IMR-90 (cell line): ENCODE data around the gene PIP5K1C. TPM values are rescaled to one million over a fixed set of nuclear protein-coding genes. Genes with fewer than 3 reads are reported as not detected.

Source experiments
- ATAC-seq: fragments of 200-7000 bp; cut with Tn5 transposase; 2 replicates; pipeline ENCODE4 v1.9.1; 2020; ENCODE audit warnings: low read depth, mild to moderate bottlenecking, moderate library complexity
- BruUV-seq: library from RNA; stranded (reverse); fragments of 400-500 nt; replicated peaks from 2 replicates; lab custom pipeline; 2021; lab: Mats Ljungman, UMichigan
- CTCF ChIA-PET: fragments of 300-600 bp; formaldehyde crosslinking; extraction: SDS; loops from one replicate; lab custom pipeline; 2021; ENCODE audit warnings: antibody characterized with exemption; lab: Yijun Ruan, JAX
- POLR2A ChIA-PET: fragments of 300-600 bp; sonication (Branson Sonifier 250); formaldehyde crosslinking; loops from one replicate; lab custom pipeline; 2022; ENCODE audit warnings: antibody characterized with exemption; ENCODE audit not compliant: unreplicated experiment; lab: Charles Lee
- DNase-seq: peaks from one replicate; pipeline ENCODE4 v3.0.0; 2013
- H2AFZ ChIP-seq: replicated peaks from 2 replicates; pipeline ENCODE3; 2013; ENCODE audit warnings: low read length, mild to moderate bottlenecking; ENCODE audit not compliant: poor library complexity
- H2AK5ac ChIP-seq: 2 replicates; pipeline ENCODE4 v1.6.1; 2013; ENCODE audit warnings: low read depth, low read length, inconsistent platforms
- H2AK9ac ChIP-seq: replicated peaks from 2 replicates; pipeline ENCODE3; 2013; ENCODE audit warnings: mild to moderate bottlenecking, low read depth, low read length, moderate library complexity; ENCODE audit not compliant: poor library complexity
- H2BK120ac ChIP-seq: 2 replicates; pipeline ENCODE4 v1.6.1; 2013; ENCODE audit warnings: low read depth, low read length, inconsistent platforms
- H2BK15ac ChIP-seq: 3 replicates; pipeline ENCODE4 v1.6.1; 2013; ENCODE audit warnings: low read depth, low read length, inconsistent platforms
- H2BK20ac ChIP-seq: 2 replicates; pipeline ENCODE4 v1.6.1; 2013; ENCODE audit warnings: low read depth, mild to moderate bottlenecking, inconsistent platforms, low read length, moderate library complexity
- H2BK5ac ChIP-seq: 2 replicates; pipeline ENCODE4 v1.6.1; 2013; ENCODE audit warnings: mild to moderate bottlenecking, low read depth, low read length, inconsistent platforms; ENCODE audit not compliant: poor library complexity, severe bottlenecking
- H3K14ac ChIP-seq: replicated peaks from 2 replicates; pipeline ENCODE4 v1.6.1; 2013; ENCODE audit warnings: low read depth, low read length, inconsistent platforms
- H3K18ac ChIP-seq: 2 replicates; pipeline ENCODE4 v1.6.1; 2013; ENCODE audit warnings: low read depth, low read length, control low read depth
- H3K23ac ChIP-seq: 2 replicates; pipeline ENCODE4 v1.6.1; 2013; ENCODE audit warnings: low read depth, low read length, inconsistent platforms
- H3K27ac ChIP-seq: 2 replicates; pipeline ENCODE4 v1.5.1; 2013; ENCODE audit warnings: mild to moderate bottlenecking, control low read depth, low read length; ENCODE audit not compliant: insufficient read depth
- H3K27me3 ChIP-seq: 2 replicates; pipeline ENCODE4 v1.6.1; 2013; ENCODE audit warnings: low read length; ENCODE audit not compliant: control insufficient read depth, insufficient read depth
- H3K36me3 ChIP-seq: 2 replicates; pipeline ENCODE4 v1.6.1; 2013; ENCODE audit warnings: low read length, mixed read lengths; ENCODE audit not compliant: control insufficient read depth, insufficient read depth
- H3K4ac ChIP-seq: 2 replicates; pipeline ENCODE4 v1.6.1; 2013; ENCODE audit warnings: low read depth, low read length, inconsistent platforms
- H3K4me1 ChIP-seq: 2 replicates; pipeline ENCODE4 v1.6.1; 2013; ENCODE audit warnings: low read length, mixed read lengths; ENCODE audit not compliant: control insufficient read depth, insufficient read depth
- H3K4me2 ChIP-seq: 2 replicates; pipeline ENCODE4 v1.6.1; 2013; ENCODE audit warnings: low read depth, mild to moderate bottlenecking, control low read depth, low read length, moderate library complexity
- H3K4me3 ChIP-seq: 2 replicates; pipeline ENCODE4 v1.5.1; 2013; ENCODE audit warnings: low read depth, mild to moderate bottlenecking, control low read depth, low read length, moderate library complexity; ENCODE audit not compliant: insufficient read depth
- H3K56ac ChIP-seq: 2 replicates; pipeline ENCODE4 v1.6.1; 2013; ENCODE audit warnings: low read length, inconsistent platforms; ENCODE audit not compliant: insufficient read depth; ENCODE audit errors: extremely low read depth
- H3K79me1 ChIP-seq, 2 experiments: 2 replicates each; pipeline ENCODE4 v1.6.1; 2013; ENCODE audit warnings: low read length in 2 of 2, inconsistent platforms in 1 of 2, low read depth in 1 of 2
- H3K9ac ChIP-seq: 2 replicates; pipeline ENCODE4 v1.6.1; 2013; ENCODE audit warnings: low read depth, low read length, control low read depth
- H3K9me1 ChIP-seq: 2 replicates; pipeline ENCODE4 v1.6.1; 2013; ENCODE audit warnings: low read length, inconsistent platforms; ENCODE audit not compliant: insufficient read depth
- H3K9me3 ChIP-seq: 2 replicates; pipeline ENCODE4 v1.6.1; 2013; ENCODE audit warnings: low read length; ENCODE audit not compliant: control insufficient read depth, insufficient read depth
- H4K20me1 ChIP-seq: 2 replicates; pipeline ENCODE4 v1.6.1; 2013; ENCODE audit warnings: low read length, inconsistent platforms; ENCODE audit not compliant: insufficient read depth
- H4K5ac ChIP-seq: 2 replicates; pipeline ENCODE4 v1.6.1; 2013; ENCODE audit warnings: mild to moderate bottlenecking, low read depth, low read length, control low read depth
- H4K8ac ChIP-seq, 2 experiments: 2 replicates each; pipeline ENCODE4 v1.6.1; 2013; ENCODE audit warnings: low read depth in 2 of 2, low read length in 2 of 2, control low read depth in 1 of 2, inconsistent platforms in 1 of 2
- H4K91ac ChIP-seq: 2 replicates; pipeline ENCODE4 v1.6.1; 2013; ENCODE audit warnings: low read depth, low read length, inconsistent platforms; ENCODE audit not compliant: insufficient read depth
- CHD1 ChIP-seq: IDR thresholded peaks from 2 replicates; pipeline ENCODE4 v1.6.1; 2012; ENCODE audit warnings: low read depth, low read length, improper control_type of control experiment
- WGBS, 2 experiments: methylation state at CpG; one replicate each; pipeline versions ENCODE4 v1.1.5 to v1.1.7; 2013; ENCODE audit warnings: missing lambda C conversion rate in 2 of 2; ENCODE audit not compliant: insufficient read length in 1 of 2; ENCODE audit errors: extremely low coverage in 2 of 2; 5-methylcytosine and 5-hydroxymethylcytosine counted together
- dilution Hi-C: fragments of 300-500 bp; cut with HindIII; formaldehyde crosslinking; loops from one replicate; pipeline ENCODE4 v1.14.3; 2018; ENCODE audit warnings: low sequenced_read_pairs; ENCODE audit not compliant: unreplicated experiment
- in situ Hi-C: fragments of 300-500 bp; cut with MboI; formaldehyde crosslinking; loops from 3 replicates; pipeline ENCODE4 v1.14.3; 2019; ENCODE audit warnings: low sequenced_read_pairs, inconsistent platforms, mixed read lengths
- intact Hi-C: fragments of 100-400 bp; cut with micrococcal nuclease; formaldehyde crosslinking; loops from 2 replicates; pipeline ENCODE4 v1.10.0; 2022
- polyA plus RNA-seq, 3 experiments: library from polyadenylated mRNA; depleted of rRNA; stranded (reverse); fragments of >200 nt; gene quantifications; 2 replicates each; pipeline ENCODE4 v1.2.3, GENCODE V29; 2012; ENCODE audit warnings: low replicate concordance in 1 of 3
- total RNA-seq: library from RNA; depleted of rRNA; stranded (reverse); fragments of >200 nt; gene quantifications from 2 replicates; pipeline ENCODE4 v1.2.3, GENCODE V29; 2012
- TF ChIP-seq, protein P1 (sequence below): conservative IDR thresholded peaks from 2 replicates; pipeline ENCODE4 v1.5.1; 2012; ENCODE audit warnings: mild to moderate bottlenecking, low read depth, low read length, improper control_type of control experiment

PIP5K1C gene
- total and polyA plus RNA-seq, 2 of the 4 experiments (the other 2 are of a cell fraction): 13.6 to 23.3 TPM

DNA sequence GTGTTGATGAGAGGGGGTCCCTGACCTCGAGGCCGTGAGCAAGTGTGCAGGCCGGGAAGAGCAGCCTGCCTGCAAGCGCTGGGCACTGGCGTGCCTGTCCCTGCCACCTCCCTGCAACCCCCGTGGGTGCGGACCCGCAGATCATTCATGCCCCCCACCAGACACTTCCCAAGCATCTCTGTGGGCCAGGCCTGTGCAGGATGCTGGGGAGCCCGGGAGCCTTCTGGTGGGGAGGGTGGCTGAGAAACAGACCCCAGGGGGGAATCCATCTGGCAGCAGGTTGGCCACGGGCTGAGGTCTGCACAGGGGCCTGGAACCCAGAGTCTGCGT is 55.2 kb downstream of the PIP5K1C start:
- Histone ChIP-seq H3K14ac (no peak overlapping the region), H3K27me3 (no peaks in the 10 kb centered on the region), H4K8ac (no peak overlapping the region), H3K18ac (no peak overlapping the region), H2BK5ac (no peak overlapping the region), H3K27ac (no peak overlapping the region), H3K36me3 (peaks cover 43% of the 10 kb centered on the region), H2AFZ (no peak overlapping the region), H3K9me3 (no peaks in the 10 kb centered on the region), H3K56ac (no peak overlapping the region), H3K9me1 (no peaks in the 10 kb centered on the region), H4K20me1 (0 out of 2 replicates have a peak, but pooled peaks cover 6% of the 10 kb centered on the region), H3K4me1 (no peaks in the 10 kb centered on the region), H3K4me2 (no peak overlapping the region), H2AK9ac (no peak overlapping the region), H3K79me1 (no peaks in the 10 kb centered on the region), H3K4me3 (no peak overlapping the region), H4K5ac (no peak overlapping the region), H4K91ac (no peak overlapping the region), H2BK15ac (no peak overlapping the region), H2BK20ac (no peak overlapping the region), H3K23ac (no peak overlapping the region), H3K9ac (no peak overlapping the region), H2AK5ac (no peak overlapping the region), H2BK120ac (no peak overlapping the region), H3K4ac (no peak overlapping the region)
- CTCF ChIA-PET: no interaction called here
- dilution Hi-C loops (no loop called here), intact Hi-C loops (no loop called here), in situ Hi-C loops (no loop called here)
- POLR2A ChIA-PET: no interaction called here
- ATAC-seq: no peak
- DNase-seq: no peak
- BruUV-seq: no TSS peak
- no peak for TF ChIP-seq CHD1
- TF ChIP-seq, protein P1, sequence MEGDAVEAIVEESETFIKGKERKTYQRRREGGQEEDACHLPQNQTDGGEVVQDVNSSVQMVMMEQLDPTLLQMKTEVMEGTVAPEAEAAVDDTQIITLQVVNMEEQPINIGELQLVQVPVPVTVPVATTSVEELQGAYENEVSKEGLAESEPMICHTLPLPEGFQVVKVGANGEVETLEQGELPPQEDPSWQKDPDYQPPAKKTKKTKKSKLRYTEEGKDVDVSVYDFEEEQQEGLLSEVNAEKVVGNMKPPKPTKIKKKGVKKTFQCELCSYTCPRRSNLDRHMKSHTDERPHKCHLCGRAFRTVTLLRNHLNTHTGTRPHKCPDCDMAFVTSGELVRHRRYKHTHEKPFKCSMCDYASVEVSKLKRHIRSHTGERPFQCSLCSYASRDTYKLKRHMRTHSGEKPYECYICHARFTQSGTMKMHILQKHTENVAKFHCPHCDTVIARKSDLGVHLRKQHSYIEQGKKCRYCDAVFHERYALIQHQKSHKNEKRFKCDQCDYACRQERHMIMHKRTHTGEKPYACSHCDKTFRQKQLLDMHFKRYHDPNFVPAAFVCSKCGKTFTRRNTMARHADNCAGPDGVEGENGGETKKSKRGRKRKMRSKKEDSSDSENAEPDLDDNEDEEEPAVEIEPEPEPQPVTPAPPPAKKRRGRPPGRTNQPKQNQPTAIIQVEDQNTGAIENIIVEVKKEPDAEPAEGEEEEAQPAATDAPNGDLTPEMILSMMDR: no peak
- 33% methylated on average over 1 of the region's 11 CpGs; no CpG with 5 or more reads in 1 of the 2 experiments for WGBS, 2 experiments
